Cardiac septum (tissue), 1 donor: ENCODE data around the gene U2AF1. TPM values are rescaled to one million over a fixed set of nuclear protein-coding genes. Genes with fewer than 3 reads are reported as not detected.
"Not testable (repeated sequence)": the region's sequence is repeated elsewhere in the genome, so short reads cannot be mapped to it uniquely, and the experiment has no call there.

Source experiments
- DNase-seq: peaks from one replicate; pipeline ENCODE4 v3.0.0-alpha.2; 2020; ENCODE audit warnings: low spot score
- intact Hi-C: fragments of 100-400 bp; cut with DNase I; formaldehyde crosslinking; loops from one replicate; pipeline ENCODE4 v1.14.0; 2022
- total RNA-seq: library from RNA; stranded (reverse); fragmentation: NEBNext Ultra II Directional; extraction: Animal tissue kit (Norgen Biotek cat#: 25700); gene quantifications from one replicate; pipeline ENCODE4 v1.2.1, GENCODE V29; 2021
- donor health status: DM: no; HTN: no; CAD: no.

U2AF1 gene
- total RNA-seq, 1 donor from 2014 or later: 11.8 TPM

- not testable (repeated sequence) for DNase-seq
These were observed 62.8 kb downstream of the U2AF1 start for GRCh38 chr21:43044547-43044946.

GRCh38 chr21:43043291-43043690 is 64.1 kb downstream of the U2AF1 start:
- DNase-seq, intact Hi-C loops: not testable (repeated sequence)

More at GRCh38 chr21:43044547-43044946, 62.8 kb downstream of the U2AF1 start:
- intact Hi-C loops: not testable (repeated sequence)

Other genes starting within 250 kb of the U2AF1 start
- gene WDR4, start 228.0 kb downstream of the U2AF1 start, total RNA-seq: 8.6 TPM
- gene NDUFV3, start 214.3 kb downstream of the U2AF1 start, total RNA-seq: 46.7 TPM
- gene ERVH48-1, start 181.9 kb downstream of the U2AF1 start, total RNA-seq: not detected
- gene PKNOX1, start 133.0 kb downstream of the U2AF1 start, total RNA-seq: 11.3 TPM
- gene CBS, start 31.7 kb downstream of the U2AF1 start, total RNA-seq: 15.8 TPM
- gene CRYAA, start 61.4 kb upstream of the U2AF1 start, total RNA-seq: not detected